ENCODE measurements around the gene CAMKMT. TPM values are rescaled to one million over a fixed set of nuclear protein-coding genes. Genes with fewer than 3 reads are reported as not detected.

Gene CAMKMT
- total RNA-seq, 2 donors from 2014 or later: 6.6 to 7.1 TPM

DNA sequence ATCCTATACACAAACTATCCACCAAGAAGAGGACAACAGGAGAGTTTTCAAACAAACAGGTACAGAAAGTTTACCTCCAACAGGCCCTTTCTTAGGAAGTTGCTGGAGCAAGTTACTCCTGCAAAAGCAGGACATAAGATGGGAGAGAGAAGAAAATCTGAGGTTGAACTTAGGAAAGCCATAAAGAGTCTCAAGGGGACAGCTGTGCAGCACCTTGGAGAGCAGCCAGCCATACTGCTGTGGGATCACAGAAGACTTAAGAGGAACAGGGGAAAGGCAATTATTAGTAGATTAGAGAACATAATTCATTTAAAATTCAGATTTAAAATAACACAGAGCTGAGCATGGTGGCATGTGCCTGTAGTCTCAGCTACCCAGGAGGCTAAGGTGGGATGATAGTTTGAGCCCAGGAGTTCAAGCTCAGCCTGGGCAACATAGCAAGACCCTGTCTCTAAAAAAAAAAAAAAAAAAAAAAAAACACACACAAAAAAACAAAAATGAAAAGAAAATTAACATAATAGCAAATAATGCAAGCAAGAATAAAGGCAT, 431.6 kb downstream of the CAMKMT start:
- intact Hi-C loops (cut with DNase I): no loop called here
- ATAC-seq: no peak
- no peak for DNase-seq

- DNase-seq: no peak
- ATAC-seq: no peak
- intact Hi-C loops (cut with DNase I): no loop called here
These were observed 435.0 kb downstream of the CAMKMT start for GRCh38 chr2:44796771-44797170.

DNA sequence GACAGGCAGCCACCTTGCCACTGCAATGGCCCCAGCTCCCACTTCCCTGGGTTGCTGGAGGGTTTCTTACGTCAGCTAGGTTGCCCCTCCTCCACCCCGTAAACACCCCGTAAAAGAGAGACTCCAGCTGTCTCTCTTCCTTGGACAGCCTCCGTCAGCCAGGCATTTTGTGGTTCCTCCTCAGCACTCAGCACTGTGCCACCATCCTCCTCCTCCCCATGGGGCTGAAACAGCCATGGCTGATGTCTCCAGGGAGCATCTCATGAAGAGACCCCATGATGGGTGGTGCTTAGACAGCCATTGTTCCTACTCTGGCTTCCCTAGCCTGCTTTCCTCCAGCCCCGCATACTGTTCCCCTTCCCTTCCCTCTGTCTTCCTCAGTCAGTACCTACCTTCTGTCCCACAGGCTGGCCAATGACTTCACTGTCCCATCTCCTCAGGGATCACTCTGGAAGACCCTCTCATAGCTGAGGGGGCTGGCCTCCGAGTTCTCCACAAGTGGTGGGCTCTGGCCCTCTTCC, 436.5 kb downstream of the CAMKMT start:
- ATAC-seq (no peak), DNase-seq (no peak)
- intact Hi-C loops (cut with DNase I): no loop called here

DNA sequence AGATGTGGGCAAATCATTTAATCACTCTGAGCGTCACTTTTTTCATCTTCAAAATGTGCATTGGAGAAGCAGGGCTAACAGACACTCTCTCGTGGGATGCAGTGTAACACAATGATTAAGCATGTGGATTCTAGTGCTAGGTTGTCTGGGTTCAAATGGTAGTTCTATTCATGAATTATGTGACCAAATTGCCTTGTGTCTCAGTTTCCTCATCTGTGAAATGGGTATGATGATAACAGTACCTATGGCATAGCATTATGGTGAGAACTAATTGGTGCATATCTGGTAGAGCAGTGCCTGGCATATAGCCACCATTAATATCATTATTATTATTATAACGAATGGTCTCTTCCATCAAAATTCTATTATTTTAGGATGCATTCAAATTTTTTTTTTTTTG, 437.4 kb downstream of the CAMKMT start:
- DNase-seq (no peak), ATAC-seq (no peak)
- intact Hi-C loops (cut with DNase I): no loop called here

DNA sequence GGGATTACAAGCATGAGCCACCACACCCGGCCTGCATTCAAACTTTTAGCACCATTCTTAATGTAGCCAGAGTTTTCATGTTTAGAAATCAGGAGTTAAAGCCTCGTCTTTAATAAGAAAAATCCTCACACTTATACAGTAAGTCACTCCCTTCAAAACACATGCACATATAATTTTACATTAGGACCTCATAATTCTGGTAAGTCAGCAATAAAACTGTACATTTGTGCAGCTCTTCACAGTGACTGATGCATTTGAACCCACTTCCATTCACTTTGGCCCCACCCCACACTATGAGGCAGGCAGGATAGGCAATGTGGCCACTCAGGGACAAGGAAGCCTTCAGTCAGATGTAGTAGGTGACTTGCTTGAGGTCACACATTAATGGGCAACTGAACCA, 438.0 kb downstream of the CAMKMT start:
- no peak for DNase-seq
- intact Hi-C loops (cut with DNase I): no loop called here
- ATAC-seq: no peak

- intact Hi-C loops (cut with DNase I): no loop called here
- DNase-seq (no peak), ATAC-seq (no peak)
These were observed 439.6 kb downstream of the CAMKMT start for GRCh38 chr2:44801289-44801840.

GRCh38 chr2:44801841-44802776, 440.4 kb downstream of the CAMKMT start:
- intact Hi-C loops (cut with DNase I): no loop called here
- DNase-seq: no peak
- ATAC-seq: peak in 1 of 2 donors; percentile 27

DNA sequence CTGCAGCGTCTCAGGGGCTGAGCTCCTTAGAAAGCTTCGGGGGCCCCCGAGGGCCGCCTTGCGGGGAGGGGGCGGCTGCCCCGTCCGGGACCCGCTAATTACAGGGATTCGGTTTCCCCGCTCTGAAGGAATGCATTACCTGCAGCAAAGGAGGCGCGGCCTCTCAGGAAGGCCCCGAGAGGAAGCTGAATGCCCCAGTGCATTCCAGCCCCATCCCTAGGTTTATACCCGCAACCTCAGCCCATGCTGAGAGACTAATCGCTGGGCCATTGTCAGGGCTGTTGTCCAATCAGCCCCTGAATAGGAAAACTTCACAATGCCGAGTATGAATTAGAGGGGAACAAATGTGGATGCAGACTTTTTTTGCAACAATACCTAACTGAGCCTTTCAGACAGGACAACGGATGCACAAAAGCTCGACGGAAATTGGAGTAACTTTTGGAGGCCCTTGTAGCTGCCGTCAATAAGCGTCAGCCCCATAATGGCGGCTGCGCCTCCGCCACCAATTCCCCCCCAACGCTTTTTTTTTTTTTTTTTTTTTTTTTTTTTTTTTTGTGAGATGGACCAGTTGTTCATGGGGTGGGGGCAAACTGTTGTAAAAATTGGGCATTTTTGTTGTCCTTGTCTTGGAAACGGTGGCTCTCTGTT, 441.2 kb downstream of the CAMKMT start:
- no peak for ATAC-seq
- DNase-seq: no peak
- intact Hi-C loops (cut with DNase I): no loop called here

DNA sequence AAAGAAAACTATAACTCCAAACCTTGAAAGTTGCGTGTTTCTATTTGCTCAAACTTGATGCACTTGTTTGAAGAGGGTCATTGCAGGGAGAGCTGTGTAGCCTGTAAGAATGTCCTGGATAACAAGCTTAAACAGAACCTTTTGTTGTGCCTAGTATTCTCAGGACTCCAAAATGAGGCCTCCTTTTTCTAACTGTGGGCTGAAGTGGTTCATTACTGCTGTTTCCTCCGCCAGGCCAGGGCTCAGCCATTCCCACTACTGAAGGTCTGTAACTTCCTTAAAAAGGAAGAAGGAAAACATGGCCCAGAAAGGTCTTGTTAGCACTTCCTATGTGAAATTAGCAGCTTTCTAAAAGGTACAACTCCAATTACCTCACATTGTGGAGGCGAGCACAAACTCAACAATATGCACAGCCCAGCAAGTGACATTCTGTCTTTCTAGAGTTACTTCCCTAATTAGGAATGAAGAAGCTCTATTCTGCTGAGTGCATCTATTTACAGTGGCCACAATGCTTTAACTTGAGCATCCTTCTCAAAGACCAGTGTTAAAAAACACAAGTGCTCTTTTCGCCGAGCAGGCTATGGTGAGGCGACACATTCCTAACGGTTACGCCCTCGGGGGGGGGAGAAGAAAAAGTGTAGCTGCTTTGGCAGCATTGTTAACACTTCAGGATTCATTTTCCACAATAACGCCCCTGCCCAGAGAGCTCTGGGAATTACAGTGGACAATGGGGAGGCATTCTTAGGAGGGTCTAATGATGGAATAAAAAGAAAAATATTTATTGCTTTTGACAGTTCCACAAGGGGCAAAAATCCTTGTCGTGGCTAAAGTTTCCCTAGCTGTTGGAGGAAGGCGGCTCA, 442.9 kb downstream of the CAMKMT start:
- DNase-seq (no peak), ATAC-seq (no peak)
- intact Hi-C loops (cut with DNase I): no loop called here

GRCh38 chr2:44805401-44806235, 443.9 kb downstream of the CAMKMT start:
- DNase-seq: no peak
- intact Hi-C loops (cut with DNase I): no loop called here
- ATAC-seq: no peak

- DNase-seq (no peak), ATAC-seq (no peak)
- intact Hi-C loops (cut with DNase I): no loop called here
These were observed 445.7 kb downstream of the CAMKMT start for GRCh38 chr2:44807201-44808025.

GRCh38 chr2:44810892-44811530, 449.3 kb downstream of the CAMKMT start:
- intact Hi-C loops (cut with DNase I): no loop called here
- ATAC-seq (no peak), DNase-seq (no peak)

GRCh38 chr2:44813165-44813564, 451.4 kb downstream of the CAMKMT start:
- intact Hi-C loops (cut with DNase I): no loop called here
- no peak for DNase-seq
- no peak for ATAC-seq

GRCh38 chr2:44813658-44814057, 451.9 kb downstream of the CAMKMT start:
- intact Hi-C loops (cut with DNase I): no loop called here
- no peak for ATAC-seq
- DNase-seq: no peak

DNA sequence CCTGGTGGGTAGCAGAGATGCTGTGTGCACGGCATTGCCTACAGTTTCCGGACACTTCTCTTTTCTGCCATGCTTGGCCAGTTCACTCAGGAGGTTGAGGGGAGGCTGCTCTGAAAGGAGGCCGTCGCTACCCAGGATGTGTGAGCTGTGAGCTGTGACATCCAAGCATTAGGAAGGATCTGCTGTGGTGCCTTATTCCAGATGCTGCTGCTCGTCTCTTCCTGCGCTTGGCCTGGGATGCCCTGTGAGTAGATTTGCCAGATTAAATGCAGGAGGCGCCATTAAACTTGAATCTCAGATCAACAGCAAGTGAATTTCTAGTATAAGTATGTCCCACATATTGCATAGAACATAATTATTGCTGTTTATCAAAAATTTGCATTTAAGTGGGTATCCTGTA, 455.5 kb downstream of the CAMKMT start:
- no peak for DNase-seq
- intact Hi-C loops (cut with DNase I): no loop called here
- no peak for ATAC-seq

- intact Hi-C loops (cut with DNase I): no loop called here
- DNase-seq (no peak), ATAC-seq (no peak)
These were observed 456.1 kb downstream of the CAMKMT start for GRCh38 chr2:44817673-44818335.

Measured in left cardiac atrium (tissue), 4 donors.